Tibial nerve (tissue), 4 donors: ENCODE data around the gene C17orf58. TPM values are rescaled to one million over a fixed set of nuclear protein-coding genes. Genes with fewer than 3 reads are reported as not detected.
A peak's percentile ranks its signal among the peaks of the same experiment; 100 is the strongest.
"Not testable (repeated sequence)": the region's sequence is repeated elsewhere in the genome, so short reads cannot be mapped to it uniquely, and the experiment has no call there.

ENCODE experiments used
- DNase-seq, 2 donors: peaks; one replicate each; pipeline ENCODE4 v3.0.0-alpha.2; 2019; ENCODE audit warnings: low spot score in 2 of 2
- H3K27ac ChIP-seq, 4 donors: fragments of 200-600 bp; sonication (generic) in 3 of 4; one replicate each; pipeline ENCODE4 v1.5.1; 2017 to 2019; ENCODE audit warnings: mild to moderate bottlenecking in 1 of 4
- H3K27me3 ChIP-seq, 2 donors: fragments of 200-600 bp; sonication (generic) in 1 of 2; one replicate each; pipeline versions ENCODE4 v1.5.1 to v1.6.0; 2017 to 2019
- H3K36me3 ChIP-seq, 3 donors: fragments of 200-600 bp; sonication (generic); one replicate each; pipeline ENCODE4 v1.5.1; 2018 to 2019
- H3K4me1 ChIP-seq, 4 donors: fragments of 200-600 bp; sonication (generic) in 3 of 4; one replicate each; pipeline ENCODE4 v1.5.1; 2017 to 2019
- H3K4me3 ChIP-seq, 4 donors: fragments of 200-600 bp; sonication (generic) in 3 of 4; one replicate each; pipeline ENCODE4 v1.5.1; 2017 to 2019; ENCODE audit warnings: mild to moderate bottlenecking in 1 of 4, moderate library complexity in 1 of 4
- H3K9me3 ChIP-seq, 4 donors: fragments of 200-600 bp; sonication (generic) in 3 of 4; one replicate each; pipeline ENCODE4 v1.5.1; 2017 to 2019
- CTCF ChIP-seq, 5 experiments: fragments of 200-600 bp in 3 of 5; fragments of 450-650 bp in 2 of 5; sonication (generic) in 3 of 5; IDR thresholded peaks; one replicate each; pipeline ENCODE4 v1.5.1; 2016 to 2019; ENCODE audit warnings: antibody characterized with exemption in 5 of 5, mild to moderate bottlenecking in 3 of 5, moderate library complexity in 2 of 5
- EP300 ChIP-seq, 2 donors: sonication (generic); formaldehyde crosslinking; IDR thresholded peaks; one replicate each; pipeline ENCODE4 v1.6.1; 2017; ENCODE audit warnings: antibody characterized with exemption in 2 of 2, mild to moderate bottlenecking in 1 of 2
- POLR2A ChIP-seq, 2 donors: fragments of 450-650 bp; IDR thresholded peaks; one replicate each; pipeline ENCODE4 v1.6.1; 2017; ENCODE audit warnings: antibody characterized with exemption in 2 of 2, mild to moderate bottlenecking in 2 of 2, moderate library complexity in 2 of 2
- WGBS, 2 donors: methylation state at CpG; one replicate each; pipeline ENCODE4 v1.1.5; 2018; 5-methylcytosine and 5-hydroxymethylcytosine counted together
- total RNA-seq, 4 donors: library from RNA; depleted of rRNA; stranded (reverse); fragments of >200 nt; gene quantifications; one replicate each; pipeline ENCODE4 v1.1.0, GENCODE V29; 2016

Gene C17orf58
- total RNA-seq, 4 donors from 2014 or later = 2.3 to 10.7 (median 3.9) TPM

- H3K27me3 ChIP-seq = no peaks in the 10 kb centered on the region
- peak overlapping the region; percentile 70 to 95 (median 93) for H3K27ac ChIP-seq
- no peaks in the 10 kb centered on the region for H3K9me3 ChIP-seq
- WGBS, 2 donors = 12 to 13% methylated on average over 18 of the region's 18 CpGs
- no peaks in the 10 kb centered on the region for H3K36me3 ChIP-seq
- DNase-seq = no peak
- H3K4me3 ChIP-seq = peak overlapping the region; percentile 46 to 83 (median 69)
- peaks cover 0 to 28% (median 13%) of the 10 kb centered on the region in 4 donors for H3K4me1 ChIP-seq
- no peak for TF ChIP-seq CTCF (IDR thresholded peaks at IDR 0.05)
- no peak for TF ChIP-seq EP300 (IDR thresholded peaks at IDR 0.05)
- no peak for TF ChIP-seq POLR2A (IDR thresholded peaks at IDR 0.05)
These were observed 3.6 kb downstream of the C17orf58 start for GRCh38 chr17:67992548-67993152.

GRCh38 chr17:67990909-67991308 is 5.4 kb downstream of the C17orf58 start:
- 93 to 95% methylated on average over 4 of the region's 4 CpGs for WGBS, 2 donors
- no peak for TF ChIP-seq POLR2A (IDR thresholded peaks at IDR 0.05)
- H3K4me1 ChIP-seq = peaks cover 0 to 20% (median 13%) of the 10 kb centered on the region in 4 donors
- no peaks in the 10 kb centered on the region for H3K36me3 ChIP-seq
- no peak overlapping the region for H3K4me3 ChIP-seq
- DNase-seq = no peak
- no peaks in the 10 kb centered on the region for H3K27me3 ChIP-seq
- H3K27ac ChIP-seq = no peak overlapping the region
- no peaks in the 10 kb centered on the region for H3K9me3 ChIP-seq

- DNase-seq = no peak
- WGBS, 2 donors = 78 to 82% methylated on average over 3 of the region's 3 CpGs
- no peaks in the 10 kb centered on the region for H3K9me3 ChIP-seq
- H3K4me1 ChIP-seq = peaks cover 0 to 4% (median 0%) of the 10 kb centered on the region in 4 donors
- H3K4me3 ChIP-seq = no peak overlapping the region
- H3K27ac ChIP-seq = no peak overlapping the region
- no peaks in the 10 kb centered on the region for H3K27me3 ChIP-seq
- peaks cover 0 to 27% (median 0%) of the 10 kb centered on the region in 3 donors for H3K36me3 ChIP-seq
- no peak for TF ChIP-seq CTCF (IDR thresholded peaks at IDR 0.05)
- no peak for TF ChIP-seq POLR2A (IDR thresholded peaks at IDR 0.05)
- no peak for TF ChIP-seq EP300 (IDR thresholded peaks at IDR 0.05)
These were observed 12.9 kb downstream of the C17orf58 start for GRCh38 chr17:67983383-67983688.

GRCh38 chr17:67982686-67983382 is 13.4 kb downstream of the C17orf58 start:
- 67 to 68% methylated on average over 8 of the region's 8 CpGs for WGBS, 2 donors

GRCh38 chr17:67982034-67982640 is 14.1 kb downstream of the C17orf58 start:
- no peak for TF ChIP-seq EP300 (IDR thresholded peaks at IDR 0.05)
- no peak for TF ChIP-seq POLR2A (IDR thresholded peaks at IDR 0.05)
- no peak for TF ChIP-seq CTCF (IDR thresholded peaks at IDR 0.05)
- Histone ChIP-seq H3K36me3 (peaks cover 0 to 34% (median 0%) of the 10 kb centered on the region in 3 donors), H3K4me3 (no peak overlapping the region), H3K27ac (peak overlapping the region in 1 of 4 donors; percentile 54), H3K4me1 (peaks cover 0 to 4% (median 0%) of the 10 kb centered on the region in 4 donors), H3K9me3 (no peaks in the 10 kb centered on the region), H3K27me3 (no peaks in the 10 kb centered on the region)
- DNase-seq = no peak
- WGBS, 2 donors = 31 to 40% methylated on average over 9 of the region's 9 CpGs

More at GRCh38 chr17:67982686-67983382, 13.4 kb downstream of the C17orf58 start:
- DNase-seq = no peak
- TF ChIP-seq POLR2A (IDR thresholded peaks at IDR 0.05) (no peak), CTCF (IDR thresholded peaks at IDR 0.05) (no peak), EP300 (IDR thresholded peaks at IDR 0.05) (no peak)
- no peak overlapping the region for H3K27ac ChIP-seq
- H3K9me3 ChIP-seq = no peaks in the 10 kb centered on the region
- H3K4me1 ChIP-seq = peaks cover 0 to 4% (median 0%) of the 10 kb centered on the region in 4 donors
- H3K36me3 ChIP-seq = peaks cover 0 to 29% (median 0%) of the 10 kb centered on the region in 3 donors
- no peaks in the 10 kb centered on the region for H3K27me3 ChIP-seq
- H3K4me3 ChIP-seq = no peak overlapping the region

GRCh38 chr17:67980883-67981282 is 15.4 kb downstream of the C17orf58 start:
- H3K36me3 ChIP-seq = peaks cover 0 to 42% (median 0%) of the 10 kb centered on the region in 3 donors
- H3K4me3 ChIP-seq, H3K27me3 ChIP-seq, H3K9me3 ChIP-seq, H3K4me1 ChIP-seq, H3K27ac ChIP-seq, DNase-seq: not testable (repeated sequence)
- WGBS, 2 donors = 62 to 67% methylated on average over 3 of the region's 3 CpGs
